Fibroblast of the aortic adventitia (primary cell): ENCODE measurements around the gene XRN1. TPM values are rescaled to one million over a fixed set of nuclear protein-coding genes. Genes with fewer than 3 reads are reported as not detected.

Source experiments
- DNase-seq: peaks from one replicate; pipeline ENCODE4 v3.0.0-alpha.2; 2010; ENCODE audit warnings: low read depth
- H3K4me3 ChIP-seq: 2 replicates; pipeline ENCODE4 v1.5.1; 2011; ENCODE audit warnings: low read depth, mild to moderate bottlenecking, control low read depth, low read length, moderate library complexity
- CTCF ChIP-seq: IDR thresholded peaks from 2 replicates; pipeline ENCODE4 v1.5.1; 2011; ENCODE audit warnings: mild to moderate bottlenecking, low read length, control low read depth, inconsistent platforms; ENCODE audit not compliant: insufficient read depth
- small RNA-seq: library from RNA; depleted of rRNA; stranded (forward); fragments of <200 nt; gene quantifications from one replicate; pipeline ENCODE3, GENCODE V24; 2012
- total RNA-seq: library from RNA; depleted of rRNA; stranded (reverse); fragments of >200 nt; gene quantifications from 2 replicates; pipeline ENCODE4 v1.2.3, GENCODE V29; 2012; ENCODE audit warnings: low replicate concordance

Gene XRN1
- total RNA-seq, 1 donor = 46.9 TPM

GRCh38 chr3:142256712-142257333 is 191.0 kb downstream of the XRN1 start:
- no peak overlapping the region for H3K4me3 ChIP-seq
- TF ChIP-seq CTCF = no peak
- DNase-seq = no peak

Small RNAs within 50 kb of the gene (small RNA-seq; reads per million reads assigned to genes)
- gene RNU1-100P (not detected), gene RNU6-1294P (not detected)

Other genes with a start within 250 kb of the XRN1 start
- gene GK5, start 222.5 kb downstream of the XRN1 start, total RNA-seq = 27.3 and 29.2 TPM in 2 replicates
- gene ATR, start 130.7 kb upstream of the XRN1 start, total RNA-seq = 19.4 and 37.6 TPM in 2 replicates
- 0.99 and 2.0 TPM in 2 replicates for gene PLS1, start 148.4 kb upstream of the XRN1 start, total RNA-seq